GM19239 (cell line): Measurements from ENCODE around the gene PTK7.
"Not testable (repeated sequence)": the region's sequence is repeated elsewhere in the genome, so short reads cannot be mapped to it uniquely, and the experiment has no call there.

Experiments
- DNase-seq: peaks from one replicate; pipeline ENCODE4 v3.0.0; 2011; ENCODE audit warnings: low spot score; ENCODE audit not compliant: insufficient read length
- FAIRE-seq: peaks from 2 replicates; lab custom pipeline; 2011; peaks lifted over from hg19 to GRCh38; lab: Jason Lieb, UNC

The PTK7 gene

DNA sequence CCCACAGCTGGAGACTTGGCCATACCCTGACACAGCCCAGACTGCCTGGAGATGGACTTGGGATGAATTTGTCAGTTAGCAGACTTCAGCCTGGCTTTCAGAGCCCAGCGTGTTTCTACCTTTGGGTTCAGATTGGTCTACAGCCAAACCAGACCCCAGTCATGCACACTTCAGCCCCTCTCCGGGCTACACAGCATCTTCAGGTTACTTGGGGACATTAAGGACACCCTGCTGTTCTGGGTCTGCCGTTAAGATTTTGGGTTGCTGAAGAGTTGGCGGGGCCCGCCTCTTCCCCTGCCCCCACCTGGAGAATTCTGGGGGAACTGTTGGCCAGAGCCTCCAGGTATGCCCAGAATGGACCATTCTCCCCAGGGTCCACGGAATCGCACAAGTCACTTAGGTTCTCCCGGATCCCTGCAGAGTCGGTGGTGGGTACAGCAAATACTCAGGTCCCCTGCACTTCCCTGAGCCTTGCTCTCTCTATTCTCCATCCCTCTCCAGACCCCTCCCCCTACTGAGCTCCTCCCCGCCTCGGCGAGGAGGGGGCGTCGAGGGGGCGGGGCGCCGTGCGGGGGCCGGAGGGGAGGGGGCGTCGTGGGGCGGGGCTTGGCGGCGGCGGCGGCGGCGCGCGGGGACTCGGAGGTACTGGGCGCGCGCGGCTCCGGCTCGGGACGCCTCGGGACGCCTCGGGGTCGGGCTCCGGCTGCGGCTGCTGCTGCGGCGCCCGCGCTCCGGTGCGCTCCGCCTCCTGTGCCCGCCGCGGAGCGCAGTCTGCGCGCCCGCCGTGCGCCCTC, at the start of gene PTK7:
Gene PTK7, plus strand, starts transcription at position 645 of the 794 bp plus-strand sequence. CDS start 175 bp downstream, outside the sequence.
- no peak for DNase-seq

DNA sequence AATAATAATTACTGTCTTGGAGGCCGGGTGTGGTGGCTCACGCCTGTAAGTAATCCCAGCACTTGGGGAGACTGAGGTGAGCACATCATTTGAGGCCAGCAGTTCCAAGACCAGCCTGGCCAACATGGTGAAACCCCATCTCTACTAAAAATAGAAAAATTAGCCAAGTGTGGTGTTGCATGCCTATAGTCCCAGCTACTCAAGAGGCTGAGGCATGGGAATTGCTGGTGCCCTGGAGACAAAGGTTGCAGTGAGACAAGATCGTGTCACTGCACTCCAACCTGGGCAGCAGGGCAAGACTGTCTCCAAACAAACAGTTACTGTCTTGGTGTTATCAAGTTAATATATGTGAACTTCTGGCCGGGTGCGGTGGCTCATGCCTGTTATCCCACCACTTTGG, 49.7 kb upstream of the PTK7 start:
- DNase-seq (no peak), FAIRE-seq (no peak)

More for the DNA sequence above, at the start of gene PTK7:
- no peak for FAIRE-seq

DNA sequence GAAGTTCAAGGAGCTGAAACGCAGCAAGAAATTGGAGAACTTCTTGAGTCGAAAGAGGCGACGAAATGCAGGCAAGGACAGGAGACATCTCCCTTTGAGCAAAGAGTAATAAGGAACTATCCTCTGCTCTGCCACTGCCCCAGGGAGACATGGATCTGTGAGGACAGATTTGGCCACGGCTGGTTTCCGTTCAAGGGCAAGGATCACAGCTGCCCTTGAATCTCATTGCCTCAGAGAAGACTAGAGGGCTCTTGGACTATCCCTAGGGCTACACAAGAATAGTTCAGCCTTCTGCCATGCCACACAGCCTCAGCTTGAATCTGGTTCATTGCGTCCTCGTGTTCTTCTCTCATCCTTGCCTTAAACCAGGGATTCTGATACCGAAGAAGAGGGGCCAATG, 47.0 kb upstream of the PTK7 start:
- DNase-seq (no peak), FAIRE-seq (no peak)

DNA sequence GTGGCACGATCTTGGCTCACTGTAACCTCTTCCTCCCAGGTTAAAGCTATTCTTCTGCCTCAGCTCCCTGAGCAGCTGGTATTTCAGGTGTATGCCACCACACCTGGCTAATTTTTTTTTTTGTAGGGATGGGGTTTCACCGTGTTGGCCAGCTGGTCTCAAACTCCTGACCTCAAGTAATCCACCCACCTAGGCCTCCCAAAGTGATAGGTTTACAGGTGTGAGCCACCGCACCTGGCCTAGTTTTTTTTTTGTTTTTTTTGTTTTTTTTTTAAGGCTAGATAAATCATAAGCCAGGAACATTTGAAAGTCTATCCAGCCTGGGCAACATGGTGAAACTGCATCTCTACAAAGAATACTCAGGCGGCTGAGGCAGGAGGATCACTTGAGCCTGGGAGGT, 43.8 kb upstream of the PTK7 start:
- FAIRE-seq: no peak

DNA sequence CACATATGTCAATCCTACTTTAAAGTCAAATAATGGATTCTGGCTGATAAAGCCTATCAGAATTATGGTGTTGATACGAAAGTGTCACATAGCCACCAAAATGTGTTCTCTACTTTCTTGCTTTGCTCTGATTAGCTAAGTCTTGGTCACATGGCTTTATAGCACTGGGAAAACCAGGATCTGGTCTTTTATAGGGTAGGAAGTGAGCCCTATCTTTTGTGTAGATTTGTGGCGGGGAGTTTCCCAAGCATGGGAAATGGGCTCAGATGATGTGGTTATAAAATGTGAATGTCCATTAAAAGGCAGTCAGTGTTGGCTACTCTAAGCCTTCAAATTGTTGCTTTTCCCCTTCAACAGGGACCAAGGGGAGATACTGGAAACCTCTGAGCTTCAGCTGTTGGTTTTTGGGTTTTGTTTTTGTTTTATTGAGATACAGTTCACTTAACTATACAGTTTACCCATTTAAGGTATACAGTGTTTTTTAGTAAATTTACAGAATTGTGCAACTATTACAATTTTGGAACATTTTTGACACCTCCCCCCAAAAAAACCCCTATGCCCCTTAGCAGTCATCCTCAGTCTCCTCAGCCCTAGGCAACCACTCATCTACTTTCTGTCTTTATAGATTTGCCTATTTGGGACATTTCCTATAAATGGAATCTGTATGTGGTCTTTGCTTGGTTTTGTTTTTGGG, 42.5 kb upstream of the PTK7 start:
- FAIRE-seq (no peak), DNase-seq (no peak)

More for the DNA sequence above, 43.8 kb upstream of the PTK7 start:
- no peak for DNase-seq

DNA sequence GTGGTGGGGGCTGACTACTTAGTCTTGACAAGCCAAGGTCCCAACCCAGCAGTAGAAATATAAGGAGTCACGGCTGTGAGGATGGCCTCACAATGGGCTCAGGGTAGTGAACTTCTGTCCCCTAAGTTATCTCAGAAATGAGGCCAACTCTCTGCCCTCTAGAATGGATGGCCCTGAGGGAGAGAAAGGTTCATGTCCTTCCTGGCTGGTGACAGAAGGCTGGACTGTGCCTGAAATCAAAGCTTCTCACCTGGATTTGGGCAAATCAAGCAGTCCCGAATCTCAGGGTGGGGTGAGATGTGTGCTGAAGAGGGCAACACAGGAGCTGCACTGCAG, 42.0 kb upstream of the PTK7 start:
- DNase-seq (no peak), FAIRE-seq (no peak)

DNA sequence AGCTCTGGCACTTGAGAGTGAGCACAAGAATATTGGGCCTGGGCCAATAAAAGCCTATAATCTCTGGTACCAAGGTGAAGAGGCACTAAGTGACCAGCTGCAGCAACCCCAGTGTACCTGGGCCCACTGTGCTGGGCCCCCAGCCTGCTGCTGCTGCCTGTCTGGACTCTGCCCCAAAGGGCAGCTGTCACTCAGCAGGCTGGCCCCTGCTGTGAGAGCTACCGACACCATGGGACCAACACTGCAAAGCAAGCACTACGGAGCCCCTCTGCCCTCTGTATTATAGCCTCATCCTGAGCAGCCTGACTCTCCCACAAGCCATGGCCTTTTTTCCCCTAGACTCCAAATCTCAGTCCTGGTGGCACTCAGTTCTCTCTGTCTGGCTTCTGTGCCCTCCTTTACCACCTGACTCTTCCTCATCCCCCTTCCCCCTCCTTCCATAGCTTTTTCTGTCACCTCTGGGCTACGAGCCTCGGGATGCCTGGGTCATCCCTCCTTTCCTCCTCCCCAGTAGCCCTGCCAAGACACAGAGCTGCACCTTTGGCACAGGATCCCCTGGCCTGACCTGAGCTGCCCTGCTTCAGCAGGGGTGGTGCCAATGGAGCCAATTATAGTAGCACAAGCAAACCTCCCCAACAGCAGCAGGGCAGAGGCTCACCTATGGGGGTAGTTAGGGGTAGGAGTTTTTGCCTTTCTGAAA, 40.5 kb upstream of the PTK7 start:
- DNase-seq (no peak), FAIRE-seq (no peak)

DNA sequence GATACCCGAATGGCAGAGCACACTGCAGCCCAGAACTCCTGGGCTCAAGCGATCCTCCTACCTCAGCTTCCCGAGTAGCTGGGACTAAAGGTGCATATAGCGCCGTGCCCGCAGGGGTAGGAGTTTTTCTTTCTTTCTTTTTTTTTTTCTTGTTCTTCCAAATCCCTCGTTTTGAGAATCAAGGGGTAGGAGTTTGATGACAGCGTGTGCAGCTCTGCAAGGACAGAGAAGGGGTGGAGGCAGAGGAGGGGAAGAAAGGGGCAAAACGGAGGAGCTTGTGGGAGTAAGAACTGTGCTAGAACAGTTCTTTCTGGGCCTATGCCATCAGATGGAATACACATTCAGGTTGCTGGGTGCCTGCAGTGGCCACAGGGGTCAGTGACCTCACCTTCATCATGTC, 39.4 kb upstream of the PTK7 start:
- no peak for FAIRE-seq
- DNase-seq: no peak

DNA sequence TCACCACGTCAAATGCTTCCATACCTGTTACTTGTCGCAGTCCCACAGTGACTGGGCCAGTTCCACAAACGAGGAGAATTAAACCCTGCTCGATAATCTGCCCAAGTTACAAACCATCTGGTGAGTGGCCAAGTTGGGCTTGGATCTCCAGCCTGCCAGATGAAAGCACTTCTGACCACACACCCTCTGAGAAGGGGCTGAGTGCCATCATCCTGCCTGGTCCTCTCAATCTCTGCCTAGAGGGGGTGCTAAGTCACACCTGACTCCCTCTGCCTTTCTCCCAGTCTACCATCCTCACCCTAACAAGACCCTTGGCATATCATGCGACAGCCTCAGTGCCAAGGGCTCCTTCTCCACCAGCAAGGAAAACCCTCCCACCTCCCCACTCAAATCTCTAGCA, 38.9 kb upstream of the PTK7 start:
- FAIRE-seq (no peak), DNase-seq (no peak)

DNA sequence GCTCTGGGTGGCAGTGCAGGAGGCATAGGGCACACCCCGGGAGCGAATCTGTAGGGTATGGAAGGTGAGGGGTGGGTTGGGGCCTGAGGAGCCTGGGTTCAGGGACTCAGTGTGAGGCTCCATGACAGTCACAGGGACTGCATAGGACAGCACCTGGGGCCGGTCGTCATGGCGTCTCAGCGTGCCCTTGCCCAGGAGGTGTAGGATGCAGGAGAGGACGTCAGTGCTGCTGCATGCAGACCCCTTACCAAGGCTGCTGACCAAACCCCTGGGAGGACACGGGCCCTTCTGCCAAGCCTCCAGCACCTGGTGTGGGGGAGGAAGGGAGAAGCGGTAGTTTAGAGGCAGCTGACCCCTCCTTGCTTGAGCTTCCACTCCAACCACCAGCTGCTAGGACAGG, 38.4 kb upstream of the PTK7 start:
- no peak for FAIRE-seq
- DNase-seq: no peak

DNA sequence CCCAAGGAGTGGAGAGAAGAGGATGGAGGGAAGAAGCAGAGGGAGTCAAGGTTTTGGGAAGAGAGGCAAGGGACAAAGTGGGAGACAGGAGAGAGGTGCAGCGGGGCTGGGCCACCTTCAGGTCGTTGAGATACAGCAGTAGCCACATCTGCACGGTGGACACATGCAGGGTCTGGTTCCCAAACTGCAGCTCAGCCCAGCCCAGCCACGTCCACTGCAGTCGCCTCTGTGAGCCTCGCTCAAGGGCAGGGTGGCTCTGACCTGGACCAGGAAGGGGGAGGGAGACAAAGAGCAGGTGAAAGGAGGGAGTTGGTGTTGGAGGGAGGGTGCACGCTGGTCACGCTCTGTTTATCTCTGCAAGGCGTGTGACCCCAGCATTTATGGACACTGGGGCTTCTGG, 37.4 kb upstream of the PTK7 start:
- FAIRE-seq (no peak), DNase-seq (no peak)

DNA sequence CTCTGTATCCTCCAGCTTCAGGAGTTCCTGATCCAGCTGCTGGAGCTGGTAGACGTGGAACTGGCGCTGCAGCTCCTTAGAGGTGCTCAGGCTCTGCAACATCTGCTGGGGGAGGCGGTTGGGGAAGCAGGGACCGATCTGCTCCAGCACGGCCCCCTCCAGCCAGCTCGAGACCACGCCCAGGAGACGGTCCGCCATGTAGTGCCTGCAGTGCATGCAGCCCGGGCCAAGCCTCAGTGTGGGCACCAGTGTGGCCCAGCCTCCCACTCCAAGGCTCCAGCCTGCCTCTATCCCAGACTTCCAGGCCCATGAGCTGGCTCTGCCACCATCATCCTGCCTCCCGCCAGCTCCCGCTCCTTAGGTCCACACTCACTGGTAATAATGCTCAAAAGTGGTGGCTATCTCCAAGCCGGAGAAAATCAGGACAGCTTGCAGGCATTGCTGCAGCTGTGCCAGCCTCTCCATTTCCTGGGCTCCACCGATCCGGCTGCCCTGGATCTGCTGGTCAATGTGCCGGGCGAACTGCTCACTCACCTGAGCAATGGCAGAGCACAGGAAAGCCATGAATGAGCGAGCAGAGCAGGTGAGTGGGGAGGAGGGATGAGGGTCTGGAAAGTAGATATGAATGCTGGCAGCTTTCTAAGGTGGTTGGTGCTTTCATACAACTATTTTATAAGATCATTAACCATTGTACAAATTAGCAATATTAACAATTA, 35.4 kb upstream of the PTK7 start:
- FAIRE-seq: no peak
- DNase-seq: no peak

DNA sequence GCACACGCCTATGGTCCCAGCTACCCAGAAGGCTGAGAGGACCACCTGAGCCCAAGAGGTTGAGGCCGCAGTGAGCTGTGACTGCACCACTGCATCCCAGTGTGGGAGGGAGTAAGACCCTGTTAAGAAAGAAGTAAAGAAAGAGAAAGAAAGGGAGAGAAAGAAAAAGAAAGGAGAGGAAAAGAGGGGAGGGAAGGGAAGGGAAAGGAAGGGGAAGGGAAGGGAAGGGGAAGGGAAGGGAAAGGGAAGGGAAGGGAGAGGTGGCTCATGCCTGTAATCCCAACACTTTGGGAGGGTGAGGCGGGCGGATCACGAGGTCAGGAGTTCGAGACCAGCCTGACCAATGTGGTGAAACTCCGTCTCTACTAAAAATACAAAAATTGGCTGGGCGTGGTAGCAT, 34.6 kb upstream of the PTK7 start:
- not testable (repeated sequence) for FAIRE-seq, DNase-seq

DNA sequence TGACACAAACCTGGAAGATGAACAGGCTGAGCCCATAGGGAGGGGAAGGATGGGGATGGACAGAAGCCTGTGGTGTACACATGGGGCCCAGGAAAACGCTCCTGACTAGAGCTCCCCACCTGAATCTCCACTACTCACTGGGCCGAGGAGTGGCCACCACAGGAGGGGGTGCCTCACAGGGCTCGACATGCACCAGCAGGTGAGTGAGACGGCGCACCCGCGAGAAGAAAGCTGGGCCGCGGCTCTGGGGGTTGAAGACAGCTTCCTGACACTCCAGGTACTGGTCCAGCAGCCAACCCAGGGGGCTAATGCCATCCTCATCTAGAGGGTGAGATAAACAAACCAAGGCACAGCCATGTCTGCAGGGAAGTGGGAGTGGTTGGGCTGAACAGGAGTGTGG, 32.8 kb upstream of the PTK7 start:
- FAIRE-seq: no peak
- DNase-seq: no peak

DNA sequence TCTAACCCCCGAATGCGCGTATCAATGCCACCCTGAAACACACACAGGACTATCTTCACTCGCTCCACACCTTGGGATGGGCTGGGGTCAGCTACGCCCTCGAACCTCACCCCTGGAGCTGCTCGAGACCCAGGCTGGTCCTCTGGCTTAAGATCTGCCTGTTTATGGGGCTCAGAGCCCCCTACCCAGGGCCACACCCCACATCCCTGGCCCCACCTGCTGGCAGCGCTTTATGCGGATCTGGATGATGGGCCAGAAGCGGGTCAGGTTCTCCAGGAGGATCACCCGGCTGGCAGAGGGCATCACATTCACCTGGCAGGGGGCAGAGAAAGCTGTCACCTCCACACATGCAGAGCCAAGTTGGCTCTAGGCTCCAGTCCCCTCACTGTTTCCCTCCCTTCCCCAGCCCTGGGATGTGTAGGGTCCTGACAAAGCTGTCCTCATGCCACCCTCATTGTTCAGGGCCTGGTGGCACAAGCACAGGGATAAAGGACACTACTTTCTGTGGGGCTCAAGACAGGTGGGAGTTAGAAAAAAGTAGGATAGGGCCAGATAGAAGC, 30.7 kb upstream of the PTK7 start:
- DNase-seq (no peak), FAIRE-seq (no peak)

DNA sequence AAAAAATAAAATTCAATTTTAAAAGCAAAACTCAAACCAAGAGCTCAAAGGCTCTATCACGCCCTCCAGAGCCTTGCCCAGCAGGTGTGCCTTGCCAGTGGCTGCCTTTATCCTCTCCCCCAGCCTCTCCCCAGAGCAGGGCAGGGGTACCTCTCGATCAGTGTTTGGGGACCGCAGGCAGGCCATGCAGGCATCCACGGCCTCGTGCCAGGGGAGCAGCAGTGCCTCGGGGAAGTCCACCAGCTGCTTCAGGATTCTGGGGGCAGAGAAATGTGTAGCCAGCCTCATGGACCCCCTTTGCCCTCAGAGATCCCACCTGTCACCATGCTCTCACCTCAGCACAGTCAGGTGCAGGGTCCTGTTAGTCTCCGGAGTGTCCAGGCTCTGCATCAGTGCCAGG, 28.1 kb upstream of the PTK7 start:
- DNase-seq (no peak), FAIRE-seq (no peak)

DNA sequence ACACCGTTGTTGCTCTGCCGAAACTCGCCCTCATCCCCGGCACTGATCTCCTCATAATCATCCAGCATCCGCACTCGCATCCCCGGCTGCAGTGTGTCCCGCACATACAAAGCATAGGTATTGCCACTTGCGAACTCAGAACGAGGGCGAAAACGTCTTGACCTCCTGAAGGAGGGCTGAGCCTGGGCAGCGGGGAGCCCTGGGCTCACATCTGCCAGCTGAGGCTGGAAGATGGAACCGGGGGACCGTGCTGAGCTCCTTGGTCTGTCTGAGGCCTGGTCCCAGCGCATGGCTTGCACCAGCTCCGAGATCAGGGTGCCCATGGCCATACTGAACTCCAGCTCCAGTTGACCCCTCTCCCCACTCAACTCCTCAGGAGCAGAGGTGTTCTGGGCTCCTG, 25.1 kb upstream of the PTK7 start:
- no peak for DNase-seq
- FAIRE-seq: no peak

DNA sequence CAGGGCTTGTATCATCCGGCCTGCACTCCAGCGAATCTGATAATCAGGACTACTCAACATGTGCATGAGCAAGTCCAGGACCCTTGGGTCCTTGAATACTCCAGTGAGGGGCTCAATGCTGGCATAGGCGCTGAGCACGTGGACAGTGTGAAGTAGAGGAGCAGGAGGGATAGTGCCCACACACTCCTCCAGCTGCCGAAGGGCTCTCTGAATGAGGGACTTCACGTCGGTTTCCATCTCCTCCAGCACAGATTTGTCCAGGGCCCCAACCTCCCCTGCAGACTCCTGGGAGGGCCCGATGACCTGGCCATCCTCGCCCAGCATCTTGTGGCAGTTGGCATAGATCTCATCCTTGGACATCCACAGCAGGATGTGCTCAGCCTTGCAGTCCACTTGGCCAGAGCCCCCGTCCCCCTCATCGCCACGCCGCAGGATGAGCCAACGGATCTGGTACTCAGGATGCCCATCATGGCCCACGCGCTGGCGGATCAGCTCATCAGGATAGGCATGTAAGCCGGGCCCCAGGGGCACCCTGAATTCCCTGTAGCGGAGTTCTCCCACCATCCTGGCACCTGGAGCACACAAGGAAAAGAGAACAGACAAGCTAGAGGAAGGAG, 23.8 kb upstream of the PTK7 start:
- DNase-seq (no peak), FAIRE-seq (no peak)

DNA sequence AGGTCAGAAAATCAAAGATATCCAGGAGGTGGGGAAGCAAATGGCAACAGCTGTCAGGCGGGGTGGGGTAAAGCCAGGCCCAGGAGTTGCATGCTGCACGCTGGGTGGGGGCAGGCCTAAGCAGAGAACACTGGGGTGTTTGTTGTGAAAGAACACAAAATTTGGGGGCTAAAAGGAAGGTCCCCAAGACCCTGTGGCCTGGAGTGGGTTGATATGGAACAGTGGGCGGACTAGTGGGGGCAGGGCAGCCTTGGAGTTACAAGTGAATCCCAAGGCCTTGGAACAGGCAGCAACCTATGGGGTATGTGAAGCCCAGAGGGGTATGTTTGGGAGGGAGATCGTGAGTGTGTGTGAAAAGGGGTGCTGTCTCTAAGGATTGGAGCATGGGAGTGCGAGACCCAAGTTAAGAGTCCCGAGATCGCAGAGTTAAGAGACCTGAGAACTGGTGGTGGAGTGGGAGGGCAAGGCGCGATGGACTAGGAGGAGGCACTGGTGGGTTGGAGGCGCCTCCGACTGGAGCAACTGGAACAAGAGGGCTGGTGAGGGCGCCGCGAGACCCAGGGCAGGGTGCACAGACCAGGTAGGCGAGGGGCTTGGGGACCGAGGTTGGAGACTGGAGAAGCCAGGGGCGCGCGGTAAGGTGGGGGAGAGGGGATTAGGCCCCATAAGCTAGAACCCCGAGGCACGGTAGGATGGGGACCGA, 23.1 kb upstream of the PTK7 start:
- no peak for FAIRE-seq
- DNase-seq: no peak
